Stimulated activated CD8-positive, alpha-beta memory T cell treated with anti-CD3 and anti-CD28 coated beads, Interleukin-15, amount 100 ng/mL, for 24 hours (primary cell): Measurements from ENCODE around the gene UBQLN4.

Experiments used
- DNase-seq: peaks from one replicate; pipeline ENCODE4 v3.0.0-alpha.2; 2020; ENCODE audit warnings: low read depth

The UBQLN4 gene

DNA sequence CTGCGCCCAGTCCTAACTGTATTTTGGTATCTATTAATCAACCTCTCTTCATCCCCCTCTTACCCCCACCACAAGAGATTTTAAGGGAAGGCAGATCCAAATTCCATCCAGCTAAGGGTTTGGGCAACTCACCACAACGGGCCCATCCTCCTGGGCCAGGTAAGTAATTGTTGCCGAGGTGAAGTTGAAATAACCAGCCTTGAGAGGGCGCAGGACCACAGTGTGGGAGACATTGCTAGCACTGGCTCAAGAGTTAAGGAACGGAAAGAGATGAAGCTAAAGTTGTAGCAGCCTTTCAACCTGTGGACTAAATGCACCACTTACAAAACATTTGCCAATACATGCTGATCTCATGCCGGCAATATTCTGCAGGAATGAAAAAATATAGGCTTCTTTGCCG, 38.8 kb downstream of the UBQLN4 start:
- DNase-seq = no peak

- DNase-seq = no peak
Measured at GRCh38 chr1:156012051-156012817, 41.4 kb downstream of the UBQLN4 start.

DNA sequence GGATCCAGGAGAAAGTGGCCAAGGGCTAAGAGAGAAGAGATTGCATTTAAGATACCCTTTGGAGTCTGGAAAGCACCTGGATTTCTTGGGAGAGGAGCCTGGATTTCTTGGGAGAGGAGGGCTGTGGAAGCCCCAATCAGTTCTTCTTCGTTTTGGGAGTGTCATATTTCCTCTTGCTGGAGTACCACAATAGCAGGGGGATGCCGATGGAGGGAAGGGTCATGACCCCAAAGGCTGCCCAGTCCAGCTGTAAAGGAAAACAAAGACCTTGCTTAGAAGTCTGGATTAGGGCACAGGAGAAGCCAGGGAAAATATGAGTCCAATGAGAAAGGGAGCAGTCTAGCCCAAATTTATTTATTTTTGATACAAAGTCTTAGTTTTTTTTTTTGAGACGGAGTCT, 44.2 kb downstream of the UBQLN4 start:
- DNase-seq = no peak

DNA sequence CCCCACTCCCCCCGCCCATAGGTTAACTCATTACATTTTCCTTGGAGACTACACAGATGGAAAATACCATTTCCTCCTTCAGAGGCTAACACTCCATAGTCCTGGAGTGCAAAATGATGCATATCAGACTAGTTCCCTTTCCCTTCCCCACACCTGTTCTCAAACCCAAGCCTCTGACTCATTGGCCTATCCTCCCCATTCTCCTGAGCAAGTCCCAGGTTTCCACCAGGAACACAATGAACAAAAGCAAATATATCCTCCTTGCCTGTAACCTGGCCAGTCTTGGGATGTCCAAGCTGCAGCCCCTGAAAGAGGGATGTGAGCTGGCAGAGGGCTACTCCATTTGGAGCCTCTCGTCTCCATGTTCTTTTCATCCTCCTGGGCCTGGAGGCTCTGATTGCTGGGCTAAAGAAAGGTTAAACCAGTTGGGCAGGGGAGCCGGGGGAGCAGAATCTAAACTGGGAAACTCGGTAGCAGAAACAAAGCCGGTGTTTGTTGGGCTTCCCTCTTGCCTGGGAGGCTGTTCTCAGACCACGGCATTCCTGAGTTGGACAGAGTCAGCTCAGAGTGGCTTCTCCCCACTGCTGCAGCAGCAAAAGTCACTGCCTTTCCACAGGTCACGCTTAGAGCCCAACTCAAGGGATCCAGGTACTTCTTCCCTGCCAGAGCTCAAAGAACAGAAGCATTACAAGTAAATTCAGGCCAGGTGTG, 46.8 kb downstream of the UBQLN4 start:
- DNase-seq = no peak

DNA sequence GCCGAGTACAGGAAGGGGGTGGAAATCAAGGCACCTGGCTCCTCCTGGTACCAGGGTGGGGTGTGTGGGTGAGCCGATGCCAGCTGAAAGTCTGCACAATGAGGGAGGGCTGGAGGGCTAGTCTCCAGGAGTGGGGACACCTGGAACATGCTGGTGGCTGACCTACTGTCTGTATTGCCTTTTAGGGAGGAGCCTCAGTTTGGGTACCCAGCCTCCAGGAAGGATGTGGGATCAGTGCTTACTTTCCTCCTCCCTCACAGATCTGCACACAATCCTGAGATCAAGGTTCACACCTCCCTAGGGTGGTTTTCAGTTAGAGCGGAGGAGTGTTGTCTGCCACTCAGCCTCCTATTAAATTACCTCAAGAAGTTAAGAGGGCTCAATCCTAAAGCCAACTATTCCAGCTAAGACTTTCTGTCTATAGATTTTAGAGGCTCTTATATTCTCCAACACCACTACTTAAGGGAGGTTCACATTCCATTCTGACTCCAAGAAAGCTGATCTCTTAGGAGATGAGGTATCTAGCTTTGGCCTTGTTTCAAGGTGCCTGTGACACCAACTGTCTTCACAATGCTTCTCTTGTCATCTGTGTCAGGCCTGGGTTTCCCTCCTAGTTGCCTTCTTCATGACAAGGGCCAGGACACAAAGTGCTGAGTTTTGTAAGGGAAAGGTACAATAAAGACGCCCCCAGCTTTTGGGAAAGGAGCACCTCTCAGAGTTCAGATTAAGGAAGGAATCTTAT, 48.6 kb downstream of the UBQLN4 start:
- DNase-seq = no peak

DNA sequence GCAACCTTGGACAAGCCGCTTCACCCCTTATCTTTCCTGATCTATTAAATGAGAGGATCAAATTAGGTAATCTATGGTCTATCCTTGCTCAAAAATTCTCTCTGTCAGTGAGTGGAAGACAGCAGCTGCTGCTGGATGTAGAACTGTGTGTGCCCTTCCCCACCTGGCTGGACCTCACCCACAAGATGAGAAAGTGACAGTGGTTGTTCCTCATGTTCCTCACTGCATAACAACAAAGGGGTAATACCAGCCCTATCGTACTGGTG, 49.7 kb downstream of the UBQLN4 start:
- DNase-seq = no peak

DNA sequence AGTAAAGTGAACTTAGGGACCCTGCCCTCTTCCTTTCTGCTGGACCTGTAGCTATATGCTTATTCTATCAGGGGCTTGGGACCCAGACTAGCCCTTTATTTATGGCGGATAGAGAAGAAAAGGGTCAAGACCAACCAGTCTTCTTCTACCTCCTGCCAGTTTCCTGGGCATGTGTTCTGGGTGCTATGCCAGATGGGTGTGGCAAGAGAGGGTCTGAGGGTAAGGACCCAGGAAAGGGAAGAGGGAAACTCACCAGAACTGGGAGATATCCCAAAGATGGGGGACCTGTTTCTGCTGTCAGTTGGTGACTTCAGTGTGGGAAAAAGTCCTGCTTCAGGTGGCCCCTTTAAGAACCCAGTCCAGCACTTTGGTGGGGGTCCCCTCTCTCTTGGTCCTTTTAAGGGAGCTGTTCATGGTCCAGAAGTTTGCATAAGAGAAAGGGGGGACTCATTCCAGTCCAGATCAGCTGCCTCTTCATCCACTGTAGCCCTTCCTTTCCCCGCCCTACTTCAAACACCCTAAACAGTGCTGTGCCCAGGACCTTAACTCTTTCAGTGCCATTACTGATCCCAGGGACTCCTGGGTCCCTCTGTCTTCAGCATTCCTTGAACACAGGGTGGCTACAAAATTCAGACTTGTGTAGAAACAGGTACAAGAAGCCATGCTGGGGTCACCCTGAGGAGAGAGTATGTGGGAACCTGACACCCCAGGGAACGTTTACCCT, 51.2 kb downstream of the UBQLN4 start:
- DNase-seq = no peak

DNA sequence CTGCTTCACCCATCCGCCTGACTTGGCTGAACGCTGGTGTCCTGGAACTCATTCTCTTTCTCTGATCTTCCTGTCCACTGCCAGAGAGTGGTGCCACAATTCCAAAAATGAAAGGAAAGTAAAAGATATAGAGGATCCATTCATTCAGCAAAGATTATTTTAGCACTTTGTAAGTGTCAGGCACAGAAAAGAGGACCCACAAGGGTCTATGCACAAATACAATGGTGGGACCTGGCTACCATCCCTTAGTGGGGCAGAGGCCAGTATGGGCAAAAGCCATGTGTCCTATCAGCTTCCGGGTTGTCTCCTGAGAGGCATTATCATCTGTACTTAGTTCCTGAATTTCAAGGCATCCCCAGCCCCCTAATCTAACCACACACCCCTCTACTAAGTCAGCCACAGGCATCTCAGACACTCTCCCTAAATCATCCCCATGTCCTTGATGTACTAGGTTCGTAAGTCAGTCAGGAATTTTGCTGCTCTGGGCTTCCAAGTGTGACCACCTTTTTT, 51.9 kb downstream of the UBQLN4 start:
- DNase-seq = no peak

GRCh38 chr1:156001021-156001661, 52.5 kb downstream of the UBQLN4 start:
- DNase-seq = no peak

- DNase-seq = no peak
Measured at GRCh38 chr1:155999964-156000363, 53.6 kb downstream of the UBQLN4 start.

GRCh38 chr1:155996166-155996565, 57.4 kb downstream of the UBQLN4 start:
- DNase-seq = no peak

- no peak for DNase-seq
Measured at GRCh38 chr1:155993595-155993994, 60.0 kb downstream of the UBQLN4 start.

DNA sequence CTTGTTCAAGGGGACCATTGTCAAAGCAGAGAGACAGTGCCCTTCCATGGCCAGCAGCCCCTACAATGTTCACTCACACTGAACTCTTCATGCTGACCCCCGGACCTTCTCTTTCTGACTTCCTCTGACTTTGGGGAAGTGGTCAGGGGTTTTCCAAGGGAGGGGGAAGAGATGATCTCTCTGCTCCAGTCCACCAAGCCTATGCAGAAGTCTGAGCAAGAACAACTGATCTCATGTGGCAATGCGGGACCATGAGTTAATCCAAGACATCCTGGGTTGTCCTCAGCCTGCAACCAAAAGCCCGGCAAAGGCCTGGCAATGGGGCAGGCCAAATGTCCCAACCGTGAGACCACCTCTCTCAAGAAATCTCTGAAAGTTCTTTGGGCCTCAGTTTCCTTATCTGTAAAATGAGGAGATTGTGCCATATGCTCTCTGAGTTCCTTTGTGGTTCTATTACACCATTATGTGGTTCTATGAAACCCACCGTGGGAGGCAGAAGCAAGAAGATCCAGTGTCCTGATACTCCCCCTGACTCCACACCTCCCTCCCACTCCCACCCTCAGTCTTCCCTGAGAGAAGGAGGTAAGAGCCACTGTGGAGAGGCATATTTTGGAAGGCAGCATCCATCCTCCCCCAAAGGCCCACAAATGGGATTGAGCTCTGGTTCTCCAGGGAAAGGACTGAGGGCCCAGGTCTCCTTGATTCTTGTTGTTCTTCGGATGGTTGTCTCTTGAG, 63.4 kb downstream of the UBQLN4 start:
- DNase-seq = no peak

GRCh38 chr1:155989242-155990004, 64.2 kb downstream of the UBQLN4 start:
- peak; percentile 55 for DNase-seq
